Measurements from ENCODE around the gene SETD2. TPM values are rescaled to one million over a fixed set of nuclear protein-coding genes. Genes with fewer than 3 reads are reported as not detected.

SETD2 gene
- total RNA-seq, 2 donors from 2014 or later: 59.0 to 61.5 TPM

GRCh38 chr3:47013231-47013630 lies 150.7 kb downstream of the SETD2 start:
- WGBS, 2 experiments (ENCODE audit: insufficient coverage in 1 of 2, insufficient read length in 1 of 2): 91% methylated on average over 3 of the region's 3 CpGs; no CpG with 5 or more reads in 1 of the 2 experiments
- Mint-ChIP-seq H3K9me3 (no peaks in the 10 kb centered on the region), H3K36me3 (ENCODE audit: low read depth) (peaks cover 21% of the 10 kb centered on the region), H3K4me1 (peaks cover 7% of the 10 kb centered on the region), H3K4me3 (no peak overlapping the region), H3K27ac (no peak overlapping the region), H3K27me3 (ENCODE audit: insufficient read depth) (no peaks in the 10 kb centered on the region)
- H3K27me3 ChIP-seq (ENCODE audit: control insufficient read depth, insufficient read depth, low read length, poor library complexity, severe bottlenecking): no peaks in the 10 kb centered on the region
- DNase-seq: peak; percentile 47
- no peak overlapping the region for H3K4me3 ChIP-seq (ENCODE audit: low read length)
- no peak overlapping the region for H3K9ac ChIP-seq (ENCODE audit: extremely low read depth, low read length, poor library complexity, severe bottlenecking)
- no peak for TF ChIP-seq CTCF (conservative IDR thresholded peaks at IDR 0.05)
- no peak overlapping the region for H3K27ac ChIP-seq (ENCODE audit: low read depth, low read length)
- H3K36me3 ChIP-seq (ENCODE audit: control insufficient read depth, insufficient read depth, low read length): peaks cover 40% of the 10 kb centered on the region
- no peaks in the 10 kb centered on the region for H3K9me3 ChIP-seq (ENCODE audit: control insufficient read depth, low read length)
- H3K4me1 ChIP-seq (ENCODE audit: control insufficient read depth, insufficient read depth, low read length): peaks cover 1% of the 10 kb centered on the region

DNA sequence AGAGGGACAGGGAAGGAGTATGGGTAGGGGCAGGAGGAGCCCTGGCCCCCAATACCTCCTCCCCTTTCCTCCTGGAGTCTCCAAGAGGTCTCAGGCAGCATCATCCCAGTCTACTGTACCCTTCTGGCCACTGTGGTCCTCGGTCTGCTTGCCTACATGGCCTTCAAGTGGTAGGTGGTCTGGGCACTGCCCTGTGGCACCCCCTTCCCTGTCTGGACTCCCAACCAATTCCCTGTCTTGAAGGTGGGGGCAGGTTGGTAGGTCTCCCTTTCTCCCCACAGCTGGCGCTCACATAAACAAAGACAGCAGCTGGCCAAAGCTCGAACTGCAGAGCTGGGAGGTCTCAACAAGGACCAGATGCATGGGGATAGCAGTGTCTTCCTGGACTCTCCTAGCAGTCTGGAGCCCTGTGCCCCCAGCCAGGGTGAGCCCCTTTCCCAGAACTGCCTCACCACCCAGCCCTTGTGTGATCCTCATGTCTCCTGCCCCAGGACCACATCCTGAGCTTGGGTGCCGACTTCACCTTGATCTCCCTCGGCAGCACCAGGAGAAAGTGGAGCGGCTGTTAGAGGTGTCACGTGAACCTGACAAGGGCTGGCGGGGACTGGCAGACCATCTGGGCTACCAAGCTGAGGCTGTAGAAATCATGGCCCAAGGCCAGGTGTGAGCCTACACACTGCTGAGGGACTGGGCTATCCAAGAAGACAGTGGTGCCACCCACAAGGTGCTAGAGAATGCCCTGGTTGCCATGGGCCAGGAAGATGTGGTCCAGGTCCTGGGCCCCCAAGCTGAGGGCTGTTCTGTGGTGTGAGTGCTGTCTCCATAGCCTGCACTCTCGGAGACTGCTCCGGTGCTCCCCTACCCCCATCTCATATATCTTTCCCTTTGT lies 151.3 kb downstream of the SETD2 start:
- H3K9me3 Mint-ChIP-seq: no peaks in the 10 kb centered on the region
- peak; percentile 52 for DNase-seq
- H3K4me3 Mint-ChIP-seq: no peak overlapping the region
- 94 to 98% methylated on average over 6 to 10 of the region's 10 CpGs for WGBS, 2 experiments (ENCODE audit: insufficient coverage in 1 of 2, insufficient read length in 1 of 2)
- no peak for TF ChIP-seq CTCF (conservative IDR thresholded peaks at IDR 0.05)
- H3K36me3 ChIP-seq (ENCODE audit: control insufficient read depth, insufficient read depth, low read length): peaks cover 36% of the 10 kb centered on the region
- H3K27ac Mint-ChIP-seq: peak overlapping the region; percentile 35
- H3K27ac ChIP-seq (ENCODE audit: low read depth, low read length): no peak overlapping the region
- peaks cover 7% of the 10 kb centered on the region for H3K4me1 Mint-ChIP-seq
- H3K4me1 ChIP-seq (ENCODE audit: control insufficient read depth, insufficient read depth, low read length): no peaks in the 10 kb centered on the region
- H3K9me3 ChIP-seq (ENCODE audit: control insufficient read depth, low read length): no peaks in the 10 kb centered on the region
- no peak overlapping the region for H3K9ac ChIP-seq (ENCODE audit: extremely low read depth, low read length, poor library complexity, severe bottlenecking)
- no peaks in the 10 kb centered on the region for H3K27me3 ChIP-seq (ENCODE audit: control insufficient read depth, insufficient read depth, low read length, poor library complexity, severe bottlenecking)
- no peaks in the 10 kb centered on the region for H3K27me3 Mint-ChIP-seq (ENCODE audit: insufficient read depth)
- H3K36me3 Mint-ChIP-seq (ENCODE audit: low read depth): peaks cover 20% of the 10 kb centered on the region
- H3K4me3 ChIP-seq (ENCODE audit: low read length): no peak overlapping the region

DNA sequence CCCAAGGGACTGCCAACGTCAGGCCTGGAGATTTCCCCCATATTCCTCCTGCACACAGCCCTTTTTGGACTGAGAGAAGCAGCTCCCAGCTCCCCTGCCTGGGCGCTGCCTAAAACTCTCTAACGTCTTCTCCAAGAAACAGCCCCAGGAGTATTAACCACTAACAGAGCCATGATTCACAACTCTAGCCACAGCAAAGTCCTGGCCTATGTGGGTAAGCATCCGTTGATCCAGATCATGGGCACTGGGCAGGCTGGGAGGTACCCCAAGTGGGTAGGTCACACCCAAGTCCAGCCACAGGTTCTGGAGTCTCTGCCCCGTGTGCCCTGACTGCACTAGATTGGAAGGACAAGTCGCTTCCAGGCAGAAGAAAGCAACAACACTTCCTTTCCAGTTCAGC lies 152.5 kb downstream of the SETD2 start:
- Histone ChIP-seq H3K27ac (ENCODE audit: low read depth, low read length) (no peak overlapping the region), H3K4me1 (ENCODE audit: control insufficient read depth, insufficient read depth, low read length) (no peaks in the 10 kb centered on the region), H3K4me3 (ENCODE audit: low read length) (no peak overlapping the region), H3K9ac (ENCODE audit: extremely low read depth, low read length, poor library complexity, severe bottlenecking) (no peak overlapping the region), H3K36me3 (ENCODE audit: control insufficient read depth, insufficient read depth, low read length) (peaks cover 30% of the 10 kb centered on the region), H3K9me3 (ENCODE audit: control insufficient read depth, low read length) (no peaks in the 10 kb centered on the region), H3K27me3 (ENCODE audit: control insufficient read depth, insufficient read depth, low read length, poor library complexity, severe bottlenecking) (no peaks in the 10 kb centered on the region)
- Mint-ChIP-seq H3K36me3 (ENCODE audit: low read depth) (peaks cover 23% of the 10 kb centered on the region), H3K27ac (no peak overlapping the region), H3K4me3 (no peak overlapping the region), H3K27me3 (ENCODE audit: insufficient read depth) (no peaks in the 10 kb centered on the region), H3K9me3 (no peaks in the 10 kb centered on the region), H3K4me1 (peaks cover 7% of the 10 kb centered on the region)
- DNase-seq: peak; percentile 40
- WGBS, 2 experiments (ENCODE audit: insufficient coverage in 1 of 2, insufficient read length in 1 of 2): 95 to 97% methylated on average over 5 to 6 of the region's 6 CpGs
- TF ChIP-seq CTCF (conservative IDR thresholded peaks at IDR 0.05): no peak

All from endodermal cell (in vitro differentiated cells).